Keratinocyte (primary cell): ENCODE data around the gene SHE.

Experiments
- CTCF ChIP-seq, 3 experiments: IDR thresholded peaks in 1 of 3; conservative IDR thresholded peaks in 1 of 3; optimal IDR thresholded peaks in 1 of 3; 2 replicates in 2 of 3; 3 replicates in 1 of 3; pipeline versions ENCODE3 to v1.5.1; 2011; ENCODE audit warnings: low read length in 3 of 3, mild to moderate bottlenecking in 3 of 3, moderate library complexity in 2 of 3, control low read depth in 1 of 3, inconsistent platforms in 1 of 3; ENCODE audit not compliant: insufficient read depth in 2 of 3; ENCODE audit errors: extremely low read depth in 1 of 3
- EZH2 ChIP-seq: IDR thresholded peaks from one replicate; pipeline ENCODE4 v1.6.1; 2012; ENCODE audit warnings: inconsistent platforms, mild to moderate bottlenecking, low read length, moderate library complexity

GRCh38 chr1:154502744-154503115 lies 518 bp upstream of the SHE start:
- TF ChIP-seq CTCF (optimal IDR thresholded peaks at IDR 0.05 in 1 of 3, IDR thresholded peaks at IDR 0.05 in 1 of 3, conservative IDR thresholded peaks at IDR 0.05 in 1 of 3; ENCODE audit: extremely low read depth in 1 of 3, insufficient read depth in 2 of 3, low read length in 3 of 3): no peak
- no peak for TF ChIP-seq EZH2
